Measurements from ENCODE around the gene LRFN3.
"Not testable (repeated sequence)": the region's sequence is repeated elsewhere in the genome, so short reads cannot be mapped to it uniquely, and the experiment has no call there.

The LRFN3 gene

DNA sequence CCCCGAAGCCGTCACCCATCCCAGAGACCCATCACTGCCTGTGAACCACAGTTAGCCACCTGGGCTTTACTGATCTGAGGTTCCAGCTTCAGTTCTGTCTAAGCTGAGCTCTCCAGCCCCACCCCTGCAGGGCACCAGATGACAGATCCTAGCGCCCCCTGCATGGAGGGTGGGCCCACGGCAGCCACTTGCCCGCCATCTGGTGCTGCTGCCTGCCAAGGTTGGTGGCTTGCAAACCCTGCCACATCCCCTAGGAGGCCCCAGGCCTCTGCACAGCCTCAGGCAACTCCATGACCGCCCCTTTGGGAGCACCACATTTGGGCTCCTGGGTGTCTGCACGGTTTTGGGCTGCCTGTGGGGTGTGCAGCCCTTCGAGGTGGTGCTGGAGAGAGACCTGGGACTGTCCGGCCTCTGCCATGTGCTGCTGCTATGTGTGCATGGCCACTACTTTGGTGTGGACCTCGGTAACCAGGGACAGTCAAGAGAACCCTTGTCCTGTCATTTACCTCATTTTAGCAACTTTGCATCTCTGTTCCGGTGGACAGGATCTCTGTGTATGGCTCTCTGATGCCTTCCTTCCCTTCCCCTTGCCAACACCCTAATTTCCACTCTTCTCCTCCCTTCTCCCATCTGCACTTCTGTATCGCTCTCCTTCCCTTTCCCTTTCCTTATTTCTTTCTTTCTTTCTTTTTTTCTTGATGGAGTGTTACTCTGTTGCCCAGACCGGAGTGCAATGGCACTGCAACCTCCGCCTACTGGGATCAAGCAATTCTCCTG lies 41.5 kb downstream of the LRFN3 start:
- peak; percentile 91 for DNase-seq

DNA sequence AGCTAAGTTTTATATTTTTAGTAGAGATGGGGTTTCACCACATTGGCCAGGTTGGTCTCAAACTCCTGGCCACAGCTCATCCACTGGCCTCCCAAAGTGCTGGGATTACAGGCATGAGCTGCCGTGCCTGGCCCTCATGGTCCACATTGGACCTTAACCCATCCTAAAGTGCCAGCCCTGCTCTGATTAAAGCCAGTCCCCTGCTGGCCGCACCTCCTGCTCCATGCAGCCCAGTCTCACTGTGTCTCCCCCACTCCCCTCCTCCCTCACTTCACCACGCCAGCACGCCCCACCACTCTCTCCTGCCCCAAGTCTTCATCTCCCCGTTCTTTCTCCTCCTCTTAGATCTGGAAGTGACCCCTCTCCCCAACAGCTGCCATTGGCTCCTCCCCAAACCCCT lies 42.1 kb downstream of the LRFN3 start:
- DNase-seq = no peak

DNA sequence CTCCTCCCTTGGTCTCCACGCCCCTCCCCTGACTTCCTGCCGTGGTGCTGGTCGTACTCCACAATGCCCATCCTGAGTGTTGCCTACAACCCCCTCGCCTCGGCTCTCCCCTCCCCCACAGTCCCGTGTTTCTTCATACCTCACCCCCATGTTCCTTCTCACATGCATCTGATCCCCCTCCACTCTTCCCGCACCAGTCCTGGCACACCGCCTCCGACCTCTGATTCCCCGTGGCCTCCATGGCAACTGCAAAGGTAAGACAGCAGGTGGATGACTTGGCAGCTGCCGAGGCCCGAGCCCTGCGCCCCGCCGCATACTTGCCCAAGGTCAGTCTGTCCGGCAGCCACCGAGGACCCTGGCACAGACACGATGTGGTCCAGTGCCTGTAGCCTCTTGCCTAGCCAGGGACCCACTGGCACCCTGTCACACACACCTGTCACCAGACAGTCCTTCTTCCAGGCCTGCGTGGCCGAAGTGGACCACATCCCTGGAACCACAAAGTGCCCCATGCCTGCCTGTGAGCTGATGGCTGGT lies 42.7 kb downstream of the LRFN3 start:
- DNase-seq = peak; percentile 48

DNA sequence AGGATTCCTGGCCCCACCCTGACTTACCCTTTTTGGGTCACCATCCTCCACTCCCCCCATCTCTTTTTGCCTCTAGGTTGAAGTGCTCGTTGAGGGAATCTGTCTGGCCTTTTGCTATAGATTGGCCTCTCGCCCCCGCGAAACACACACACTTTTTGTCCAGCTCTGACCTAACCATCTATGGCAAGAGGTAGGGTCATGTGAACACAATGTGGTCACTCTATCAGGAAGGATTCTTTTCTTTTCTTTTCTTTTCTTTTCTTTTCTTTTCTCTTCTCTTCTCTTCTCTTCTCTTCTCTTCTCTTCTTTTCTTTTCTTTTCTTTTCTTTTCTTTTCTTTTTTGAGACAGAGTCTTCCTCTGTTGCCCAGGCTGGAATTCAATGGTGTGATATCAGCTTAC lies 44.8 kb downstream of the LRFN3 start:
- DNase-seq = not testable (repeated sequence)

DNA sequence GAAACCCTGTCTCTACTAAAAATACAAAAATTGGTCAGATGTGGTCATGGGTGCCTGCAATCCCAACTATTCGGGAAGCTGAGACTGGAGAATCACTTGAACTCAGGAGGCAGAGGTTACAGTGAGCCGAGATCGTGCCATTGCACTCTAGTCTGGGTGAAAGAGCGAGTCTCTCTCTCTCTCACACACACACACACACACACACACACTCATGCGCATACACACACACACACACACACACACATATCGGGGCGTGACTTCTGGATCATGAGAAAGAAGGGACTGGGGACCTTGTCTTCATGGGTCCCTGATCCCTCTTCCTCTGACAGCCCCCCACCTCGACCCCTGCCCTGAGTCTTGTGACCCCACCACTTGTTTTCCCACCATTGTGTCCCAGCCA lies 47.0 kb downstream of the LRFN3 start:
- DNase-seq = no peak

DNA sequence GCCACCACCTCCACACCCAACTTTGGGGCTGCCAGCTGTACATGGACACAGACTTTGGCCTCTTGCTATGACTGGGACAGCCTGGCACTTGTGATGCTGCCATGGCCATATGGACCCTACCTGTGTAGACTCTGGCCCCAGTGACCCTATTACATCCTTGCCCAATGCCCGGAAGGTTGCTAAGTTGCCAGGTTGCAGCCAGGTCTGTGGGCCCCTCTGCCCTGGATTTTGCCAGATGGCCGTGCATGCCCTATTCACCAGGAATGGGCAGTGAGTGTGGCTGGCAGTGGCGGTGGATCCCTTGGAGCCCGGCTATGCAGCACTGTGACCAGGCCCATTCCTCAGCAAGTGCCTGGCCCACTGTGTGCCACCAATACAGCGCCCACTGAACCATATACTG lies 49.9 kb downstream of the LRFN3 start:
- DNase-seq = no peak

DNA sequence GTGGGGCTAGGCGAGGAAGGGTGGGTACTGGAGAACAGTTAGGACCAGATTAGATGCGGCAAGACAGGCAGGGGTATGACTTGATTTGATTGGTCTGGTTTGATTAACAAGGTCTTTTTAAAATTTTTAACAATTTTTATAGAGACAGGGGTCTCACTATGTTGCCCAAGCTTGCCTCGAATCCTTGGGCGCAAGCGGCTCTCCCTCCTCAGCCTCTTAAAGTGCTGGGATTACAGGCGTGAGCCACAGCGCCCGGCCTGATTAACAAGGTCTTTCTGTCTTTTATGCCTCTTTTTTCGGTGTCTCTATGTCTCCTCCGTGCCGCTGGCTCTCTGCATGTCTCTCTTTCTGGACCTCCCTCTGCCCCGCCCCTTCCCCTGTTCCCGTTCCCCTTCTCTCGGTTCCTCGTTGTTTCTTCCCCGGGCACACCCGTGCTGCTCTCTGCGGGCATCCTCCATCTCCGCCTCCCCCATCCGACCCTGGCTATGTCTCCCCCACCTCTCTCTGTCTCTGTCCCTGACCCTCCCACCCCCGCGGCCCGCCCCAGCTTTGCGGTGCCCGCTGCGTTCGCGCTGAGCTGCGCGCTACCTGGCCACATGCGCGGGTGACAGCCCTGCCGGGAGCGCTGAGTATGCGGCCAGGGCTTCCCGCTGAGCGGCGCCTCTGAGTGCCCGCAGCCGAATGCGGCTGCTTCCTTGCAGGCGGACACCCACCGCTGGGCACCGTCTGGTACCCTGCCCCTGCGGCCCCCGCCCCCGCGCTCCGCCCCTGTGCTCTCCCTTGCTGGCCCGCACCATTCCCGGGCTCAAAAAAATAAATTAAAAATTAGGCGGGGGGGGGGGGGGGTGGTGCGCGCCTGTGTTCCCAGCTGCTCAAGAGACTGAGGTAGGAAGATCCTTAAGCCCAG lies 50.7 kb downstream of the LRFN3 start:
- DNase-seq = peak; percentile 91

DNA sequence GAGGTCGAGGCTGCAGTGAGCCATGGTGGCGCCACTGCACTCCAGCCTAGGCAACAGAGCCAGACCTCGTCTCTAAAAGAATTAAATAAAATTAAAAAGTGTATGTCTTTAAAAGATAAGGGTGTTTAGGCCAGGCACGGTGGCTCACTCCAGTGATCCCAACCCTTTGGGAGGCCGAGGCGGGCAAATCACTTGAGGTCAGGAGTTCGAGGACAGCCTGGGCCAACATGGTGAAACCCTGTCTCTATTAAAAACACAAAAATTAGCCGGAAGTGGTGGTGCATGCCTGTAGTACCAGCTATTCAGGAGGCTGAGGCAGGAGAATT lies 51.4 kb downstream of the LRFN3 start:
- no peak for DNase-seq

DNA sequence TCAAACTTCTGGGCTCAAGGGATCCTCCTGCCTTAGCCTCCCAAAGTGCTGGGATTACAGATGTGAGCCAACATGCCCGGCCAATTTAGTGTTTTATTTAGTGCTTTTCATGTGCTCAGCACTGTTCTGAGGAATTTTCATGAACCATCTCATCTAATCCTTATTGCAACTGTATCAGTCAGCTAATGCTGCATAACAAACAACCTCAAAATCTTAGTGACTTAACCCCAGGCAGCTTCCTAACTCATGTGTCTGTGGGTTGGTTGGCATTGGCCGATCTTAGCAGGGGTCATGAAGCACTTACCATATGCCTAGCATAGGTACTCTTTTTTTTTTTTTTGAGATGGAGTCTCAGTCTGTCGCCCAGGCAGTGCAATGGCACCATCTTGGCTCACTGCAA lies 52.6 kb downstream of the LRFN3 start:
- no peak for DNase-seq

DNA sequence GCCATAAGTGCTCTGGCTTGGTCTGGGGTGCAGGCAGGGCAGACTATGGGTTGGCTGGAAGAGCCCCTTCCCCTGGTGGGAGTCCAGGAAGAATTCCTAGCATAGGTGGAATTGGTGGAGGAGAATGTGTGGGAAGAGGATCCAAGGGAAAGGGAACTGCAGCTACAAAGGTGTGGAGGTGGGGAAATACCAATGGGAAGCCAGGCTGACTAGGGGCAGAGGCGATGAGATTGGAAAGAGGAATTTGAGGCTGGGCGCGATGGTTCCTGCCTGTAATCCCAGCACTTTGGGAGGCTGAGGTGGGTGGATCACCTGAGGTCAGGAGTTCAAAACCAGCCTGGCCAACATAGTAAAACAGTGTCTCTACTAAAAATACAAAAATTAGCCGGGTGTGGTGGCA lies 54.0 kb downstream of the LRFN3 start:
- DNase-seq = no peak

DNA sequence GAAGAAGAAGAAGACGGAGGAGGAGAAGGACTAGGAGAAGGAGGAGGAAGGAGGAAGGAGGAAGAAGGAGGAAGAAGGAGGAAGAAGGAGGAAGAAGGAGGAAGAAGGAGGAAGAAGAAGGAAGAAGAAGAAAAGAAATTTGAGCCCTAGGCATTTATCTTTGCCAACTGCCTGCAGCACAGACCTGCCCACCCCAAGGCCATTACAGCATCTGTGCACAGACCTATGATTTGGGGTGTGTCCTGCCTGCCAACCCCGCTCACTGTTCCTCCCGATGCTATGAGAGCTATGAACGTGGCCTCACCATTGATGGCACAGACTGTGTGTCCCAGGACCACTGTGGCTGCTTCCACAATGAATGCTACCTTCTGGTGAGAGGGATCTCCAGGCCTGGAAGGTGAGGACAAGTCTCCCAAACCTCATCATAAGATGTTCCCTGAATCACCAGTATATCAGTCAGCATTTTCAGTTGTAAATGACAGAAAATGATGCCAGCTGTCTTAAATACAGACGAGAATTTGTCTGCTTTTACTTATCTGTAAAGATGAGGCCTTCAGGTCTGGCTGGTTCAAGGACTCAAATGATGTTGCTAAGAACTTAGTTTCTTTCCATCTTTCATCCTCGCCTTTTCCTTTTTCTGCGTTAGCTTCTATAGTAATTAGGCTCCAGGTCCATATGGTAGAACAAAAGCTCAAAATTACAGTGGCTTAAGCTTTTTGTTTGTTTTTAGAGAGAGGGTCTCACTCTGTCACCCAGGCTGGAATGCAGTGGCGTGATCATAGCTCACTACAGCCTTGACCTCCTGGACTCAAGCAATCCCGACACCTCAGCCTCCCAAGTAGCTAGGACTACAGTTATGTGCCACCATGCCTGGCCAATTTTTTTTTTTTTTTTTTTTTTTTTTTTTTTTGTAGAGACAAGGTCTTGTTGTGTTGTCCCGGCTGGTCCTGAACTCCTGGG lies 54.9 kb downstream of the LRFN3 start:
- peak; percentile 10 for DNase-seq

DNA sequence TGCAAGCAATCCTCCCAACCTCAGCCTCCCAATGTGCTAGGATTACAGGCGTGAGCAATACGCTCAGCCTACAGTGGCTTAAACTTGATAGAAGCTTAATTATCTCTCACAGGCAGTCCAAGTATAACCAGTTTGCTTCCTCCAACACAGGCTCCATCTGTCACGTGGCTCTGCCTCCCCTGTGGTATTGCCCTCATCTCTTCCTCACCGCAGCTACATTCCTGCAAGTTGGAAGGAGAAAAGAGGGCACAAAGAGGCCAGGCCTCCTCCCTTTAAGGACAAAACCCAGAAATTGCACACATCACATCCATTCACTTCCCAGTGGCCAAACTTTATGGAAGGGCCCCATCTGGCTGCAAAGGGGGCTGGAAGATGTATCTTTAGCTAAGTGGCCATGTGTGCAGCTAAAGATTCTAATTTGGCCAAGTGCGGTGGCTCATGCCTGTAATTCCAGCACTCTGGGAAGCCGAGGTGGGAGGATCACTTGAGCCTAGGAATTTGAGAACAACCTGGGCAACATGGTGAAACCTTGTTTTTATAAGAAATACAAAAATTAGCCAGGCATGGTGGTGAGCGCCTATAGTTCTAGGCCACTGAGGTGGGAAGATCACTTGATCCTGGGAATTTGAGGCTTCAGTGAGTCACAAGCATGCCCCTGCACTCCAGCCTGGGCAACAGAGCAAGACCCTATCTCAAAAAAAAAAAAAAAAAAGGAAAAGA lies 55.7 kb downstream of the LRFN3 start:
- peak; percentile 17 for DNase-seq

DNA sequence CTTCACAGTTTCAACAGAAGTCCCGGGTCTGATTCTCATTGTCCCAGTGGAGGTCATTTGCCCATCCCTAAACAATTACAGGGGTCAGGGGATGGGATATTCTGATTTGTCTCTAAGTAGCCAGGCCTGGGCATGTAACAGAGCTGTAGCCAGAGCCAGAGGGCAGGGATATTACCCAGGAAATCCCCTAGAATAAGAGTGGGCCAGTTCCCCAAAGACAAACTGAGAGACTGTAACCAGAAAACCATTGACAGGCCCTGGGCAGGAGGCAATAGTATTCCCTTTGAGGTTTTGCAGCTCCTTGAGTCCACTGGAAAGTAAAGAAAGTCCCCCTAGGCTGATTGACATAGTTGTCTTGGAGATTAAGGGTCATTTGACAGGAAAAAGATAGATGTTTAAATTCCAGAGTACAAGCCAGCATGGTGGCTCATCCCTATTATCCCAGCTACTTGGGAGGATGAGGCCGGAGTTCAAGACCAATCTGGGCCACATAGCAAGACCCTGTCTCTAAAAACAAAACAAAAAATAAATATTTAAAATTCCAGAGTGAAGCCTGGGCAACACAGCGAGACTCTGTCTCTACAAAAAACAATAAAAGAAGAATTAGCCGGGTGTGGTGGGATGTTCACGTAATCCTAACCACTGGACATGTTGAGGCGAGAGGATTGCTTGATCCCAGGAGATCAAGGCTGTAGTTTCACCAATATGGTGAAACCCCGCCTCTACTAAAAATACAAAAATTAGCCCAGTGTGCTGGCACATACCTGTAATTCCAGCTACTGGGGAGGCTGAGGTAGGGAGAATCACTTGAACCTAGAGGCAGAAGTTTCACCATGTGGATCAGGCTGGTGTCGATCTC lies 57.0 kb downstream of the LRFN3 start:
- no peak for DNase-seq

DNA sequence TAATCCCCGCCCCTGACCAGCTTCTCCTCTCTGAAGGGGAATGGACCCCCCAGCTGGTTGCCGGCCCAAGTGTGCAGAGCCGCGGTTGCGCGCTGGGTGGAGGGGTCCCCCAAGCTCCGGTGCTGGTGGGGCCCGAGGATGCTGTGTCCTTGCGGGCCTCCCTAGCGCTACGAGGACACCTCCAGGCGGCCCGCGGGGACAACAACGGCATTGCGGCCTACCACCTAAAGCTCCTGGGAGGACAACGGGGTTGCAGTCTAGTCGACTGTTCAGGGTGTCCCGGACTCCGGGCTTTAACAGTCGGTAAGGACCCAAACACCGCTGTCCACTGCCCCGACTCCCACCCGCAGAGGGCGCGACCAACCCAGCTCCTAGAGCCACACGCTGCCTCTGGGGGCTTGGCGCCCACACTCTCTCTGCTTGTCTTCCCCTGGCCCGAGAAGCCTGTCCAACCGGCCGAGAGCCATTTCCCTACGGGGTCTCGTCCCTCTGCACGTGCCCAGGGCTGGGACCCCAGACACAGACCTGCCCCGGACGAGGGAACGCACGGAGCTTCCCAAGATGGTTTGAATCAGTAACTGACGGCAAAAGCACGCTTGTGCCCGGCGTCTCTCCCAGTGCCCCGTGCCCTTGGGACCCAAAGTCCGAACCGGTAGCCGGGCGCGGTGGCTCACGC lies 57.9 kb downstream of the LRFN3 start:
- peak; percentile 16 for DNase-seq
